Transverse colon (tissue), 4 donors: ENCODE data around the gene UNC5C. TPM values are rescaled to one million over a fixed set of nuclear protein-coding genes. Genes with fewer than 3 reads are reported as not detected.

ENCODE experiments used
- DNase-seq: peaks from one replicate; pipeline ENCODE4 v3.0.0-alpha.2; 2019
- H3K27ac ChIP-seq, 4 donors: fragments of 200-600 bp; sonication (generic); 2 replicates each; pipeline ENCODE4 v1.5.1; 2016 to 2018; ENCODE audit warnings: inconsistent platforms in 4 of 4
- H3K27me3 ChIP-seq: fragments of 200-600 bp; sonication (generic); 2 replicates; pipeline ENCODE4 v1.5.1; 2017; ENCODE audit warnings: inconsistent platforms
- H3K36me3 ChIP-seq, 4 donors: fragments of 200-600 bp; sonication (generic); 2 replicates each; pipeline ENCODE4 v1.5.1; 2017 to 2019; ENCODE audit warnings: inconsistent platforms in 4 of 4
- H3K4me1 ChIP-seq, 4 donors: fragments of 200-600 bp; sonication (generic); 2 replicates each; pipeline ENCODE4 v1.5.1; 2017 to 2020; ENCODE audit warnings: inconsistent platforms in 4 of 4
- H3K4me3 ChIP-seq, 4 donors: fragments of 200-600 bp; sonication (generic); 1 replicate in 1 of 4; 2 replicates in 3 of 4; pipeline versions ENCODE4 v1.5.1 to v1.6.1; 2017 to 2019; ENCODE audit warnings: inconsistent platforms in 4 of 4
- H3K9me3 ChIP-seq, 2 donors: fragments of 200-600 bp; sonication (generic); 2 replicates each; pipeline ENCODE4 v1.5.1; 2017 to 2019; ENCODE audit warnings: inconsistent platforms in 2 of 2
- CTCF ChIP-seq, 5 experiments: fragments of 200-600 bp in 3 of 5; fragments of 450-650 bp in 2 of 5; sonication (generic) in 3 of 5; IDR thresholded peaks; 1 replicate in 2 of 5; 2 replicates in 3 of 5; pipeline ENCODE4 v1.5.1; 2016 to 2017; ENCODE audit warnings: antibody characterized with exemption in 5 of 5, inconsistent platforms in 3 of 5, mild to moderate bottlenecking in 2 of 5, moderate library complexity in 1 of 5
- EP300 ChIP-seq: sonication (generic); formaldehyde crosslinking; IDR thresholded peaks from one replicate; pipeline ENCODE4 v1.6.1; 2017; ENCODE audit warnings: antibody characterized with exemption, low read depth
- POLR2A ChIP-seq: fragments of 450-650 bp; IDR thresholded peaks from one replicate; pipeline ENCODE4 v1.6.1; 2016; ENCODE audit warnings: antibody characterized with exemption, mild to moderate bottlenecking, moderate library complexity
- POLR2AphosphoS5 ChIP-seq, 3 donors: sonication (generic); formaldehyde crosslinking; IDR thresholded peaks; one replicate each; pipeline ENCODE4 v1.6.1; 2016; ENCODE audit warnings: antibody characterized with exemption in 3 of 3
- WGBS, 2 donors: methylation state at CpG; one replicate each; pipeline ENCODE4 v1.1.5; 2018; ENCODE audit warnings: low coverage in 1 of 2; 5-methylcytosine and 5-hydroxymethylcytosine counted together
- in situ Hi-C, 4 donors: fragments of 200-750 bp; cut with MboI; loops; one replicate each; pipeline versions ENCODE4 v1.15.0 to v1.15.1; 2017; ENCODE audit warnings: low sequenced_read_pairs in 3 of 4, low pct_ligation_motif_present in 1 of 4, low pct_unique_long_range_greater_than_20kb in 1 of 4
- intact Hi-C: fragments of 100-400 bp; cut with DNase I; formaldehyde crosslinking; loops from one replicate; pipeline ENCODE4 v1.15.1; 2023; ENCODE audit warnings: low total_unique reads
- total RNA-seq, 4 donors: library from RNA; depleted of rRNA; stranded (reverse); fragments of >200 nt; gene quantifications; one replicate each; pipeline ENCODE4 v1.1.0, GENCODE V29; 2016

Gene UNC5C
- total RNA-seq, 4 donors from 2014 or later: 4.5 to 6.8 (median 4.8) TPM

- no peak for DNase-seq
- Histone ChIP-seq H3K4me1 (no peaks in the 10 kb centered on the region), H3K36me3 (no peaks in the 10 kb centered on the region), H3K27me3 (no peaks in the 10 kb centered on the region), H3K4me3 (no peak overlapping the region), H3K27ac (no peak overlapping the region), H3K9me3 (no peaks in the 10 kb centered on the region)
- in situ Hi-C loops (no loop called here), intact Hi-C loops (no loop called here)
- 74 to 79% methylated on average over 5 of the region's 5 CpGs for WGBS, 2 donors
- TF ChIP-seq CTCF (IDR thresholded peaks at IDR 0.05) (no peak), POLR2AphosphoS5 (IDR thresholded peaks at IDR 0.05) (no peak), POLR2A (no peak), EP300 (no peak)
Observed at GRCh38 chr4:95591278-95591677, 42.5 kb upstream of the UNC5C start.

- DNase-seq: no peak
- Histone ChIP-seq H3K27ac (no peak overlapping the region), H3K27me3 (no peaks in the 10 kb centered on the region), H3K36me3 (no peaks in the 10 kb centered on the region), H3K4me1 (no peaks in the 10 kb centered on the region), H3K4me3 (no peak overlapping the region), H3K9me3 (no peaks in the 10 kb centered on the region)
- TF ChIP-seq EP300 (no peak), POLR2A (no peak), POLR2AphosphoS5 (IDR thresholded peaks at IDR 0.05) (no peak)
- WGBS, 2 donors: 82 to 86% methylated on average over 1 of the region's 1 CpG
- intact Hi-C loops (no loop called here), in situ Hi-C loops (no loop called here)
Observed at GRCh38 chr4:95590615-95591014, 41.8 kb upstream of the UNC5C start.

- H3K4me3 ChIP-seq: no peak overlapping the region
- no peaks in the 10 kb centered on the region for H3K27me3 ChIP-seq
- in situ Hi-C loops (no loop called here), intact Hi-C loops (no loop called here)
- no peaks in the 10 kb centered on the region for H3K4me1 ChIP-seq
- no peaks in the 10 kb centered on the region for H3K9me3 ChIP-seq
- TF ChIP-seq POLR2A (no peak), CTCF (IDR thresholded peaks at IDR 0.05) (no peak), POLR2AphosphoS5 (IDR thresholded peaks at IDR 0.05) (no peak), EP300 (no peak)
- no peak overlapping the region for H3K27ac ChIP-seq
- 52 to 57% methylated on average over 4 to 5 of the region's 5 CpGs for WGBS, 2 donors
- no peaks in the 10 kb centered on the region for H3K36me3 ChIP-seq
- DNase-seq: no peak
Observed at GRCh38 chr4:95585016-95585695, 36.4 kb upstream of the UNC5C start.

GRCh38 chr4:95580226-95580625, 31.5 kb upstream of the UNC5C start:
- intact Hi-C loops (no loop called here), in situ Hi-C loops (no loop called here)
- DNase-seq: no peak
- no peak for TF ChIP-seq POLR2AphosphoS5 (IDR thresholded peaks at IDR 0.05)
- no peak for TF ChIP-seq EP300
- TF ChIP-seq POLR2A: no peak
- TF ChIP-seq CTCF (IDR thresholded peaks at IDR 0.05): no peak
- Histone ChIP-seq H3K4me3 (no peak overlapping the region), H3K27me3 (no peaks in the 10 kb centered on the region), H3K9me3 (peaks cover 0 to 6% of the 10 kb centered on the region in 2 donors), H3K27ac (no peak overlapping the region), H3K4me1 (no peaks in the 10 kb centered on the region), H3K36me3 (no peaks in the 10 kb centered on the region)
- WGBS, 2 donors: 67% methylated on average over 8 of the region's 8 CpGs; no CpG with 5 or more reads in 1 of the 2 donors
